ENCODE measurements around the gene CNTLN. TPM values are rescaled to one million over a fixed set of nuclear protein-coding genes. Genes with fewer than 3 reads are reported as not detected.
A peak's percentile ranks its signal among the peaks of the same experiment; 100 is the strongest.
"Not testable (repeated sequence)": the region's sequence is repeated elsewhere in the genome, so short reads cannot be mapped to it uniquely, and the experiment has no call there.

The CNTLN gene
- total RNA-seq, 1 donor from 2014 or later = 7.8 TPM

DNA sequence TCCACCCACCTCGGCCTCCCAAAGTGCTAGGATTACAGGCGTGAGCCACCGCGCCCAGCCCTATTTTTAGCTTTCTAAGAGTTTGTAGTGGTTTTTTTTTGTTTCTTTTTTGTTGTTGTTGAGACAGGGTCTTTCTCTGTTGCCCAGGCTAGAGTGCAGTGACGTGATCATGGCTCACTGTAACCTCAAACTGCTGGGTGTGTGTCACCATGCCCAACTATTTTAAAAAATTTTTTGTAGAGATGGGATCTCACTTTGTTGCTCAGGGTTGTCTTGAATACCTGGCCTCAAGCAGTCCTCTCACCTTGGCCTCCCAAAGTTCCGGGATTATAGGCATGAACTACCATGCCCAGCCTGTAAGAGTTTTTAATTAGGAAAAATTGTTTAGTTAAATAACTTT, 298.7 kb downstream of the CNTLN start:
- Mint-ChIP-seq H3K27ac (ENCODE audit: unreplicated experiment) (no peak overlapping the region), H3K4me1 (ENCODE audit: low read depth) (no peaks in the 10 kb centered on the region), H3K27me3 (ENCODE audit: low read depth) (no peaks in the 10 kb centered on the region), H3K9me3 (ENCODE audit: low read depth) (peaks cover 22% of the 10 kb centered on the region), H3K36me3 (ENCODE audit: low read depth) (peaks cover 4% of the 10 kb centered on the region), H3K4me3 (ENCODE audit: unreplicated experiment) (no peak overlapping the region)
- TF ChIP-seq, protein P1, sequence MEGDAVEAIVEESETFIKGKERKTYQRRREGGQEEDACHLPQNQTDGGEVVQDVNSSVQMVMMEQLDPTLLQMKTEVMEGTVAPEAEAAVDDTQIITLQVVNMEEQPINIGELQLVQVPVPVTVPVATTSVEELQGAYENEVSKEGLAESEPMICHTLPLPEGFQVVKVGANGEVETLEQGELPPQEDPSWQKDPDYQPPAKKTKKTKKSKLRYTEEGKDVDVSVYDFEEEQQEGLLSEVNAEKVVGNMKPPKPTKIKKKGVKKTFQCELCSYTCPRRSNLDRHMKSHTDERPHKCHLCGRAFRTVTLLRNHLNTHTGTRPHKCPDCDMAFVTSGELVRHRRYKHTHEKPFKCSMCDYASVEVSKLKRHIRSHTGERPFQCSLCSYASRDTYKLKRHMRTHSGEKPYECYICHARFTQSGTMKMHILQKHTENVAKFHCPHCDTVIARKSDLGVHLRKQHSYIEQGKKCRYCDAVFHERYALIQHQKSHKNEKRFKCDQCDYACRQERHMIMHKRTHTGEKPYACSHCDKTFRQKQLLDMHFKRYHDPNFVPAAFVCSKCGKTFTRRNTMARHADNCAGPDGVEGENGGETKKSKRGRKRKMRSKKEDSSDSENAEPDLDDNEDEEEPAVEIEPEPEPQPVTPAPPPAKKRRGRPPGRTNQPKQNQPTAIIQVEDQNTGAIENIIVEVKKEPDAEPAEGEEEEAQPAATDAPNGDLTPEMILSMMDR (IDR thresholded peaks at IDR 0.05) = no peak
- no peak for DNase-seq (ENCODE audit: low spot score)

DNA sequence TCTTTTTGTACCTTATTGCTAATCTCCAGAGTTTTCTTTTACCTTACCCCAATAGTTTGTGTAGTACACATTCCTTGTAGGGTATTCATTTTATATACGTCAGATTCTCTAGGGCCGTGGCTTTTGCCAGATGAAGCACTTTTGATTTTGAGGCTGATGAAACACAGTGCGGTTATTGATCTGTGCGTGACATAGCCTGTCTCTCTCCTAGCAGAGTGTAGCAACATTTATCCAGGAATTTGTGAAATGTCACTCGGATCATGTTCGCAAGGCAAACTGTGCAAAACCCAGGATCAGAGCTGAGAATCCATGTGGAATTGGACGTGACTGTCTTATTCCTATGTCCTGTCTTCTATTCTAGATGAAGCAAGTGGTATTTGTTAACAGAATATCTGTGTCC, 302.0 kb downstream of the CNTLN start:
- no peak for DNase-seq (ENCODE audit: low spot score)
- Mint-ChIP-seq H3K4me3 (ENCODE audit: unreplicated experiment) (no peak overlapping the region), H3K4me1 (ENCODE audit: low read depth) (no peaks in the 10 kb centered on the region), H3K36me3 (ENCODE audit: low read depth) (peaks cover 4% of the 10 kb centered on the region), H3K9me3 (ENCODE audit: low read depth) (peaks cover 26% of the 10 kb centered on the region), H3K27me3 (ENCODE audit: low read depth) (no peaks in the 10 kb centered on the region), H3K27ac (ENCODE audit: unreplicated experiment) (no peak overlapping the region)
- TF ChIP-seq, protein P1 (IDR thresholded peaks at IDR 0.05) = no peak

DNA sequence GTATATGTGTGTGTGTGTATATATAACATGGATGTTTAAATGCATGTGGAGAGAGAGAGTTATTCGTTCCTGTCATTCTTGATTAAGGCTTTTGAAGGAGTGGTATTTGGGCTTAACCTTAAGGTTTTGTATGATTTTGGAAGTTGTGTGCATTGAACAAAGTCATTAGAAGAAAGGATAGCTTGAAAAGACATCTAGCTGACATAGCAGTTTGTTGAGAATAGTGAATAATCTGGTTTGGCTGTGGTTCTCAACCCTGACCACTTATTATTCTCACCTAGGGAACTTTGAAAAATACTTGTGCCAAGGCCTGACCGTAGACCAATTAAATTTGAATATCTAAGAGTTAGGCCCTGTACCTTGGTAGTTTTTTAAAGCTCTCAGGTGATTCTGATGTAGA, 303.0 kb downstream of the CNTLN start:
- Mint-ChIP-seq H3K27me3 (ENCODE audit: low read depth) (no peaks in the 10 kb centered on the region), H3K4me1 (ENCODE audit: low read depth) (no peaks in the 10 kb centered on the region), H3K27ac (ENCODE audit: unreplicated experiment) (no peak overlapping the region), H3K4me3 (ENCODE audit: unreplicated experiment) (no peak overlapping the region), H3K9me3 (ENCODE audit: low read depth) (peaks cover 26% of the 10 kb centered on the region), H3K36me3 (ENCODE audit: low read depth) (peaks cover 4% of the 10 kb centered on the region)
- DNase-seq (ENCODE audit: low spot score) = no peak
- TF ChIP-seq, protein P1 (IDR thresholded peaks at IDR 0.05) = no peak

- Mint-ChIP-seq H3K36me3 (ENCODE audit: low read depth) (peaks cover 11% of the 10 kb centered on the region), H3K9me3 (ENCODE audit: low read depth) (peaks cover 14% of the 10 kb centered on the region)
- H3K4me1 Mint-ChIP-seq (ENCODE audit: low read depth); H3K27ac Mint-ChIP-seq (ENCODE audit: unreplicated experiment); H3K4me3 Mint-ChIP-seq (ENCODE audit: unreplicated experiment); DNase-seq (ENCODE audit: low spot score); H3K27me3 Mint-ChIP-seq (ENCODE audit: low read depth): not testable (repeated sequence)
Measured at GRCh38 chr9:17445126-17445525, 310.3 kb downstream of the CNTLN start.

DNA sequence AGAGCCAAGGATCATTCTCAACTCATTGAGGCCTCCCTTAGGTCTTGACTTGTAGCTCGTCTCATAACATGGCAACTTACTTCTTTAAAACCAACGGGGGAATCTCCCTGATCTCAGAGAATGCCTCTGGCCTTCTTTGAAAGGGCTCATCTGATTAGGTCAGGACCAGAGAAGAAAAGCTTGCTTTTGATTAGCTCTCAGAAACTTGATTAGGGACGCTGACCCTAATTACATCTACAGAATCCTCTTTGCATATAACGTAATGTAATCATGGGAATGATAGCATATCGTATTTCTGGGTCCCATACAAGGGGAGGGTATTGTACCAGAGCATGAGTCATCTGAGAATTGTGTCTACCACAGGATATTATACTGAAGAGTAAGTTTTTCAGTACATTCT, 318.9 kb downstream of the CNTLN start:
- H3K27me3 Mint-ChIP-seq (ENCODE audit: low read depth) = no peaks in the 10 kb centered on the region
- H3K9me3 Mint-ChIP-seq (ENCODE audit: low read depth) = no peaks in the 10 kb centered on the region
- no peaks in the 10 kb centered on the region for H3K4me1 Mint-ChIP-seq (ENCODE audit: low read depth)
- peaks cover 3% of the 10 kb centered on the region for H3K36me3 Mint-ChIP-seq (ENCODE audit: low read depth)
- no peak overlapping the region for H3K4me3 Mint-ChIP-seq (ENCODE audit: unreplicated experiment)
- H3K27ac Mint-ChIP-seq (ENCODE audit: unreplicated experiment) = no peak overlapping the region
- no peak for DNase-seq (ENCODE audit: low spot score)
- TF ChIP-seq, protein P1 (IDR thresholded peaks at IDR 0.05) = no peak

DNA sequence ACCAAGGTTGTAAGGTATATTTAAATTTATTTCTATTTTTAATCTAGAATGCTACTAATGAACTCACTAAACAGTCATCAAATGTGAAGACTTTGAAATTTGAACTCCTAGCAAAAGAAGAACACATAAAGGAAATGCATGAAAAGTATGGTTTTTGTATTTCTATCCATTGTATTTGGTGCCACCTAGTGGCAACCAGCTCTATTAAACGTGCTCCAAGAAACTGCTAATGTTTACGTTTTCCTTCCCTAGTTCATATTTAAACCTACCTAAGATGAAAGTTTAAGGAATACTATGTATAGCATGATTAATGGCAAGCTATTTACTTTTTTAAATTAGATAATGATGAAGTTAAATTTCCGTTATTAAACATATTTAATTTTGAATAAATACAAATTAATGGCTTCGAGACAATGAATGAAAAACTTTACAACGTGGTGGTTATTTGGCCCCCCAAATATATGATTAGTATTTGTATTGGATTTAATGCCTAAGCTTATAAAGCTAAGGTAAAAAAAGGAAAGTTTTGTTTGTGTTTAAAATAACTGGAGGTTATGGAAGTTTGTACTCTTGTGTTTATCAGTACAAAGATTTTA, 328.1 kb downstream of the CNTLN start:
- H3K36me3 Mint-ChIP-seq (ENCODE audit: low read depth) = peaks cover 4% of the 10 kb centered on the region
- DNase-seq (ENCODE audit: low spot score) = no peak
- TF ChIP-seq, protein P1 (IDR thresholded peaks at IDR 0.05) = peak; percentile 96

More for the DNA sequence above, 328.1 kb downstream of the CNTLN start:
- Mint-ChIP-seq H3K4me3 (ENCODE audit: unreplicated experiment) (no peak overlapping the region), H3K27ac (ENCODE audit: unreplicated experiment) (no peak overlapping the region), H3K27me3 (ENCODE audit: low read depth) (no peaks in the 10 kb centered on the region), H3K9me3 (ENCODE audit: low read depth) (no peaks in the 10 kb centered on the region), H3K4me1 (ENCODE audit: low read depth) (no peaks in the 10 kb centered on the region)
